NCI-H146 (cell line): ENCODE measurements around the gene GAK.

Experiments used
- DNase-seq: peaks from one replicate; lab custom pipeline; 2025; lab: John Stamatoyannopoulos, UW

The GAK gene

DNA sequence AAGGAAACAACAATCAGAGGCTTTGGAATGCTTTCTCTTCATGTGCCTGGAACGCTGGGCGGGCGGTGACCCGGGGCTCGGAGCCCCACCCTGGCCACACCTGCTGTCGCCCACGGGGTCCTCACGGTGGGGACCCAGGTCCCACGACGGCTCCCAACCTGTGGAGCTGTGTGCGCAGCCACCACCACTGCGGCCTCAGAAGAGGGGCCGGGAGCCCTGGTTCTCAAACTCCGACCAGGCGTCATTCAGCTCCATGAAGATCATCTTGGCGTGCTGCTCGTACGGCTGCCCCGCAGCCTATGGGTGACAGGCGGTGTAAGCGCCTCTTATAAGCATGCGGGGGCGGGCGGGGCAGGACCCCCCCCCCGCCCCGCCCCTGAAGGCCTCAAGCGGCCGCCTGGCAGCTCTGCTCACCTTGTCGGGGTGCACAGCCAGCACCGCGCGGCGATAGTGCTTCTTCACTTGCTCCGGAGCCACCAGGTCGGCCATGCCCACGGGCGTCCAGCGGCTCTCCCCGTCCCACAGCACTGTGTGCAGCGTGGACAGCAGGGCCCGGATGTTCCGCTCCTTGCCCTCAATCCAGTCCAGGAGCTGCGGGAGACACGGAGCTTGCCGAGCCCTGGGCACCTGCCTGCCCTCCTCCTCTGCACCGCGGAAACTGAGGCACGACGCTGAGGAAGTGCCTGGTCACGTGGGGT lies 82.5 kb downstream of the GAK start:
- DNase-seq = no peak

DNA sequence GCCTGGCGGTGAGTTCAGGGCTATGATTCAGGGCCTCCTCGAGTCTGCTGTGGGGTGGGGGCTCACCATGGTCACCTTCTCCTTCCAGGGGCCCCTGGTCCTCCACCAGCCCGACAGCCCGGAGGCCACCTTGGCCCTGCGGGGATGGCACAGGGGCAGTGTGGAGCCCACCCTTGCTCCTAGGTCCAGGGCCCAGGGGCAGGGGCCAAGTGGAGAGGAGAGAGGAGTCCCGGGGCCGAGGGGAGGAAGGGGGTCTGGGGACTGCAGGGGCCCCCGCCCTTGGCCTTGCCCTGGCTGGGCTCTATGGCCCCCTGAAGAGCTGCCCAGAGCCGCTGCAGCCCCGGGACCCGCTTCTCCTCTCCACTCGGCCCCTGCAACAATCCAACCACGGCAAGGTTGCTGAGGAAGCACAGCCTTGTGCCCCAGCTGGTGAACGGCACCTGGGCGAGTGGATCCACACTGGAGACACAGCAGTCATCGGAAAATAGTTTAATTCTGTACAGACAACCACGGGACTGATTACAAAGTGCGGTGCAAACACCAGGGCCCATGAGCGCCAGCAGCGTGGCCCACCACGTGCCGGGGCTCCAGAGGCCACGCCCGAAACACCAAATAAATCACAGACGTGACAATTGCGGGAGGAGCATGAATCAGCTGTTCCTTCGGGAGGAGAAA lies 83.2 kb downstream of the GAK start:
- DNase-seq = no peak

DNA sequence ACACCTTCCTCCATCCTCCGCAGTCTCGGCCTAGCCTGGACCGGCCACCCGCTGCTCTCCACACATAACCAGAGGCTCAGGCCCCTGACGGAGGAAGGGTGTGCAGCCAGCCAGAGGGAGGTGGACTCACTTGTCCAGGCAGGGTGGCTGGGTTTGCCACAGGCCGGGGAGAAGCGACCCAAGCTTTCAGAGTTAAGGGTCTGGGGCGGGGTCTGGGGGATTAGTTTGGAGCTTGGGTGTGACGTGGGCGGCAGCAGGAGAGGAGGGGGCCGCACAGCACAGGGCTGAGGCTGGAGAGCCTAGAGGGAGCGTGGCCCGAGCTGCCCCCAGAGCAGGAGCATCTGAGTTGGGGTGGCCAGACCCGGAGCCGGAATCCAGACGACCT lies 83.8 kb downstream of the GAK start:
- DNase-seq = no peak

DNA sequence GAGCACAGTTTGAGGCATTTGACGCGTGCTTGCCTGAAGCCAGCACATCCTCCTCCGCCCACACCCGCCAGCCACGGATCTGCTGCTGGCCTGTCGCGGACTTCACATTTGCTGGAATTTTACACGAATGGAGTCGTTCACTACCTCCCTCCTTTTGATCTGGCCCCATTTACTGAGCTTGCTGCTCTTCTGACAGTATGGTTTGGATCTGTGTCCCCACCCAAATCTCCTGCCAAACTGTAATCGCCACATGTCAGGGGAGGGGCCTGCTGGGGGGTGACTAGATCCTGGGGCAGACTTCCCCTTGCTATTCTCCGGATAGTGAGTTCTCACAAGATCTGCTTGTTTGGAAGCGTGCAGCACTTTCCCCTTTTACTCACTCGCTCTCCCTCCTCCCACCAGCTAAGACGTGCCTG lies 86.3 kb downstream of the GAK start:
- DNase-seq = no peak

DNA sequence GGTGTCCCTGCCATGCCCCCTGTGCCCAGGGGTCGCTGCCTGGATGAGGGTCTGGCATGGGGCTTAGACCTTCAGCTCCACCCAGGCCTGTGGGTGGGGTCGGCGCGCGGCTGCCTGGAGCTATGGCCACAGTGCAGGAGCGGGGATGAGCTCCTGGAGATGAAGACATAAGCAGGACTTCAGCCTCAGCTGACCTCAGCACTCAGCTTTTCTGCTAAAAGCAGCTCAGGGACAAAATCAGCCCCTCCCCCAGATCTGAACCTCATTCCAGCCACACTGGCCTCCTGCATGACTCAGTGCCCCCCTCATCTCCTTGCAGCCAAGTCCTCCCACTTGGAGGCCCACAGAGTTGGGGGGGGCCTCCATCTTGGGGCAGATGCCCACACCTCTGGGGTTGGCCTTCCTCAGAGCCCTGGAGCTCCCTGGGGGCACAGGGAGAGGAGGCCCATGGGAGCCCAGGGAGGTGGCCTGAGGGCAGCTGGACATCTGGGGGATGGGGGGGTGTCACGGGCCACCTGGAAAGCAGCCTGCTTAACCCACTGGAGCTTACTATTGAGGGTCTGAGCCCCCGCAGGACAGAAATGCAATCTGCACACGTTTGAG lies 86.8 kb downstream of the GAK start:
- DNase-seq = no peak

DNA sequence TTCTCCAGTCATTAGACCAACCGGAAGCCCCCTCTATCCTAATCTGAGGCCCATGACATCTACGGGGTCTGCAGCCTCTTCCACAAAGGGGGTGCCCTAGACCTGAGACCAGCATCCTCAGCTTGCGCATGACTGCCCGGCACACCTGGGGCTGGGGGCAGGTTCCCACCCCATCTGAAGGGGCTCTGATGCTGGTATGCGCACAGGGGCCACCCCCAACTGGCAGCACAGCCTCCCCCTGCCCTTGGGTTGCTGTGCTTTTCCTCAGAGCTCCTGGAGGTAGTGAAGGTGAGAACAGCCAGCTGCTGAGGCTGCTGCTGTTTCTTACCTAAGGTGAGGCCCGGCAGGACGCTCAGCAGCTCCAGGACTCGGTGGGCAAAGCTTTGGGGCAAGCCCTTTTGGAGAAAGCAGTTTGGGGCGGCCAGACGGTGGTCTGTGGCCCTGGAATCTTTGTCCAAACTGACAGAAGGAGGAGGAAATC lies 87.3 kb downstream of the GAK start:
- no peak for DNase-seq

DNA sequence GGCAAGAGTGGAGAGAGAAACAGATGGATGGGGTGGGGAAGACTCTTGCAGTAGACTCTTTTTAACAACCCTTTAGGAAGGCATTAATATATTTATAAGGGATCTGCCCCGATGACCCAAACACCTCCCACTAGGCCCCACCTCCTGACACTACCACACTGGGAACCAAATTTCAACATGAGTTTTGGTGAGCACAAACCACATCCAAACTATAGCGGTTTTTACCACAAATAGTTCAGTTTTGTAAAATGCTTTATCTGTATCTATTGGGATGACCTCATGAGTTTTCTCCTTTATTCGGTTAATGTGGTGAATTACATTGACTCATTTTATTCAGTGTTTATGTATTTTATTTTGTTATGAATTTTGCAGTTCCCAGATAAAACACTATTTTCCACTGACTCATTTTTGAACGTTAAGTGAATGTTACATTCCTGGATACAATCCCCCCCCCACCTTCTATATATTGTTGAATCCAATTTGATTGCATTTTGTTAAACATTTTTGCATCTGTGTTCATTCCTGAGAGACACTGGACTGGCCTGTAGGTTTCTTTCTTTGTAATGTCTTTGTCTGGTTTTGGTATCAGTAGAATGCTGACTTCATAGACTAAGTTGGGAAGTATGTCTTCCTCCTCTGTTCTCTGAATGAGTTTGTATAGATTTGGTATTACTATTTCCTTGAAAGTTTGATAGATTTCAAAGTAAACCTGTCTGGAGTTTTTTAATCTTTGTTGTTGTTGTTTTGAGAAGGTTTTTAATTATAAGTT lies 92.3 kb downstream of the GAK start:
- no peak for DNase-seq

DNA sequence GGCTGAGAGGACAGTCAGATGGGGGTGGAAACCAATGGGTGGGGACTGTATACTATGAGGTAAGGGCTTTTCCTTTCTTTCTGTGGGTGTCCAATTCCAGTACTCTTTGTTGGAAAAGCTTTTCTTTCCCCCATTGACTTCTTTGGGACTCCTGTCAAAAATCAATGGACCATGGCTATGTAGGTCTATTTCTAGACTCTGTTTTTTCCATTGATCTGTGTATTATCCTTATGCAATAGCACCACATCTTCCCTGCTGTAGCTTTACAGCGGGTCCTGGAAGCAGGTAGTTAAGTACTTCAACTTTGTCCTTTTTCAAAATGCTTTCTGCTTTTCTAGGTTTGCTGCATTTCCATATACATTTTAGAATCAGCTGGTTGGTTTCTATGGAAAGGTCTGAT lies 94.3 kb downstream of the GAK start:
- no peak for DNase-seq

DNA sequence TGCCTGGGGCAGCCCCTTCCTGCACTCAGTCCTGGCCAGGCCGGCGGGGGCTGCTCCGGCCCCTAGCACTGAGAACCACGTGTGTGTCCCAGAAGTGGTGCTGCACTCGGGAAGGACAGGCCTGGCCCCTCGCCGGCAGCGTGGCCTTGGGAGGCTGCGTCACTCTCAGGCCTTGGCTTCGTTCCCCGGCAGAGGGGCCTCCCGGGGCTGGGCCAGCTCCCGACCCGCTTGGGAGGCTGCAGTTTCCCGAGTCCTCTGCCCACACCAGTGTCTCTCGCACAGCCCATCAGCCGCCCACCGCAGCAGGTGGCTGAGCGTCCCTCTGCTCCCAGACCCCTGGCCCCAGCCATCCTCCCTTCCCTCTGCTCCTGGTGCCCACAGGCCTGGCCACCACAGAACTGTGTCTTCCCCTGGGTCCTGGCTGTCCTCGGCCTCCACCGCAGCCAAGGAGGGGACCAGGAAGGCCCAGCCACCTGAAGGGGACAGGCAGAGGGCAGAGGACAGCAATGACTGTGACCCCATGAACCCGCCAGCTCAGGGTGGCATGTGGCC lies 95.3 kb downstream of the GAK start:
- no peak for DNase-seq

DNA sequence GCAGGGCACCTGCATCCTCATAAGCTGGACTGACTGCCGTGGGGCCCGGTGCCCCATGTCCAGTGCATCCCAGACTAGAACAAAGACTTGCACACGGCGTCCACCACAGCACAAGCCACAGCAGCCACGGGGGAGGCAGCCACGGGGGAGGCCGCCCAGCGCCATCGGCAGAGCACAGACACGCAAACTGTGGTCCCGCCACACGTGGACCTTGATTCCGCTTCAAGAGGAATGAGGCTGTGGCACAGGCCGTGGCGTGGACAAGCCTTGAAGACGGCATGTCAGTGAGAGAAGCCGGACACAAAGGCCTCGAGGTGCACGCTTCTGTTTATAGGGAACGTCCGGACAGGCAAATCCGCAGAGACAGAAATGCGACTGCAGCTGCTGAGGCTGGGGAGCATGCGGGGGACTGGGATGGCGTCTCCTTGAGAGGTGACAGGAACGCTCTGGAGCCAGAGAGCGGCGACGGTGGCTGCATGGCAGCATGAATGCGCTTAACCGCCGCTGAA lies 96.1 kb downstream of the GAK start:
- no peak for DNase-seq

DNA sequence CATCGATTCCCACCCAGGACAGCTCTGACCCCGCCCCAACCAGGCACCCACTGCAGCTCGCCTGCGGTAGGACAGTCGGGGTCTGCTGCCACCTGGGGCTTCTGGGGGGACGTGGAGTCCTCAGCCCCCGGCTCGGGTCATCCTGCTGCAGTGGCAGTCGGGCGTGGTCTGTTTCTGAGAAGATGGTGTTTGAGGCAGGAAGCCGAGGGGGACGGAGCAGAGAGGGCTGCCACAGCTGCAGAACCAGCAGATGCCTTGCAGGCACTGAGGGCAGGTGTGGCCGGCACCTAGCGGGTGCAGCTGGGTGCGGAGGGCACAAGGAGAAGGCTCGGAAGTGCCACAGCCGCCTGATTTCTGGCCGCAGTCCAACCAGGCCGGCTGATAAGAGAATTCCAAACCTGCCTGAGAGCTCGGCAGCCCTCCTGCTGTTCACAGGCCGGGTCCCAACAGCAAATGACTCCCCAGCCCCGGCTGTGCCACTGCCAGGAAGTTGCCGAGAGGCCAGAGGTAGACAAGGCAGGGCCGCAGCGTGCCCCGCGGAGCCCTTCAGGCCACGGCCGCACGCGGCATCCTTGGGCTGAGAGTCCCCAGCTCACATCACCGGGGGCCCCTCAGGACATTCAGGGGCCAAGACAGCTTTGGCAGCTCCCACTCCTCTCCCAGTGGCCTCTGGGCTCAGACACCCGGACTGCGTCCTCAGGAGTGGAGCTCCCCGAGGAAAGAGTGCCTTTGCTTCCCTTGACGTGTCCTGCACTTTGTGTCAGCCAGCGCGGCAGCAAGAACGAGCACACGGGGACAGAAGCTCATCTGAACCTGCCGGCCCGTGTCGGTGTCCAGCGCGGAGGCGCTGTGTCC lies 96.7 kb downstream of the GAK start:
- peak; percentile 87 for DNase-seq

DNA sequence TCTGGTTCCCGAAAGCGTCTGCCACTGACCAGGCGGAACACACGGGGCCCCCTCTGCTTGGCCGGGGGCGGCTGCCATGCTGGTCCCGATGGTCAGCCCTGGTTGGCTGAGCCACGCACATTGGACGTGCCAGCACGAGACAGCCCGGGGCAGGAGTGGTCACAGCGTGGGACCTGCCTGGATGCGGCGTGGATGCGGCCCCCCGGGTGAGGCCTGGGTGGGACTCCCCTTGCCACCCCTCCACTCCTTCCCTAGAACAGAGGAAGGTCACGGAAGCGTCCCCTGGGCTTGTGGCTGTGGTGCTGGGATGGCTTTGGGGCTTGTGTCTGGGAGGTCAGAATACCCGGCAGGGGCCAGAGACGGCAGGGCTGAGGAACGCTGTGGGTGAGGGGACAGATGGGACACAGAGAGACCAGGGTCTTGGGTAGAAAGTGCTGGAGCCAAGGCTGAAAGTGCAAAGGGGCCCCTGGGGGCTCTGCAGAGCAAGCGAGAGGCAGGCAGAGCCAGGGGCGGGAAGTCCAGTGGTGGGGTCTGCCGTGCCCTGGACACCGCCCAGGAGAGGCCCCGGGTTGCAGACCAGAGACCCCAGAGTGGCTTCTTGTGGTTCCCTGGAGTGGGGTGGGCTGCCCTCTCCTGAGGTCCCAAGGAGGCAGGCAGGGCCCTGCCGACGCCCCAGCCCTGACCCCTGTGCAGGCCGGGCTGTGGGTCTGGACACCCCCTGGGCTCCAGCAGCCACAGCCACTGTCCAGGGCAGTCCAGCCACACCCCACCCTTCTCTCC lies 97.6 kb downstream of the GAK start:
- no peak for DNase-seq

DNA sequence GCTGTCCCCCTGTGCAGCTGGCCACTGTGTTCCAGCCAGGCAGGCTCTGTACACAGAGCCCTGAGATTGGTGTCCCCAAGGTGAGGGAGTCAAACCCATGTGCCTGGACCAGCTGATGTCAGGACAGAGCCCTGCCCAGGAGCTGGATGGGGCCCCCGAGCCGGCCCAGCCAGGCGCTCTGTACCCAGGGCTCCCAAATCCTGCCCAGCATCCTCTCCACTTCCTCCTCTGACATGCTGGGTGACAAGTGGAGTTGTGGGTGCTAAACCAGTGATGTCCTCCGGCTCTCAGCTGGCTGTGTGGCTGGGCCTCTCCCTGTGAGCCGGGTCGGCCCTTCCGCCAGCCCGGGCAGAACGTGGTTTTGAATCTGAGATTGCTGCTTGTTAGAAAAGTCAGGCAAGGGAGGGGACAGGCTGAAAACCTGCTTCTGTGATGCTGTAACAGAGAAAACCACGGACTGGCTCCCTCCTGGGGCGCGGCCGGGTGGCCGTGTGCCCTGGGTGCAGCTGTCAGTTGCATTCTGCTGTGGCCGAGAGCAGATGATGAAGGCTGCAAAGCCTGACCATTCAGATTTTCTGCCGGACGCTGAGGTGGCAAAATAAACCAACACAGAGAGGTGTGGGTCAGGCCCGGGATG lies 98.3 kb downstream of the GAK start:
- no peak for DNase-seq

DNA sequence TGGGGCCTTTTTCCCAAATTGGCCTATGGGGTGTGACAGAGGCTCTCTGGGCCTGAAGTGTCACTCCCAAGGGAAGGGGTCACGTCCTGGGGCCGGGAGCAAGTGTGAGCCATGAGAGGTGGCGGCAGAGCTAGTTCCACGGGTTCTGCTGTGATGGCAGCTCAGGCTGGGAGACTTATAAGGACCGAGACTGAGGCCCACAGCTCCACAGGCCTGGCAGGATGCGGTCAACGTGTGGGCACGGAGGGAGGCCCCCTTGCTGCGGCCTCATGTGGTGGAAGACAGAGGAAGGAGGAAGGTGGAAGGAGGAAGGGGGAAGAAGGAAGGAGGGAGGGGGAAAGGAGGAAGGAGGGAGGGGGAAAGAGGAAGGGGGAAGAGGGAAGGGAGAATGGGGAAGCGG lies 99.0 kb downstream of the GAK start:
- no peak for DNase-seq

DNA sequence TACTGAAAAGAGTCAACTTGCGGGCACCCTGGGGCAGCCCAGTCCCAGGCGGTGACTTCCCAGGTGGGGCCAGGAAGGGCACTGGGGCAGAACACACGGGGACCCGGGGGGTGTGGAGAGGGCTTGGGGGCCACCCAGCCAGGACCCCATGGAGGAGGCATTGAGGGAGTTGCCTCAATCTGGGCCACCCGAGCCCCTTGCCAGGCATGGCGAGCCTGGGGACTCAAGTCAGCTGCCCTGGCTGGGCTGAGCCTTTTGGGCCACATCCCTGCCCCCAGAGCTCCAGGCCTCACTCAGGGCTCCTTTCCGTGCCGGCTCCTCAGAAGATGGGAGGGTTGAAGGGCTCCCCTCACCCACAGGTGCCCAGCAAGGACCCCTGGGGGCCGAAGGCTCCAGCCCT lies 99.6 kb downstream of the GAK start:
- DNase-seq = no peak

DNA sequence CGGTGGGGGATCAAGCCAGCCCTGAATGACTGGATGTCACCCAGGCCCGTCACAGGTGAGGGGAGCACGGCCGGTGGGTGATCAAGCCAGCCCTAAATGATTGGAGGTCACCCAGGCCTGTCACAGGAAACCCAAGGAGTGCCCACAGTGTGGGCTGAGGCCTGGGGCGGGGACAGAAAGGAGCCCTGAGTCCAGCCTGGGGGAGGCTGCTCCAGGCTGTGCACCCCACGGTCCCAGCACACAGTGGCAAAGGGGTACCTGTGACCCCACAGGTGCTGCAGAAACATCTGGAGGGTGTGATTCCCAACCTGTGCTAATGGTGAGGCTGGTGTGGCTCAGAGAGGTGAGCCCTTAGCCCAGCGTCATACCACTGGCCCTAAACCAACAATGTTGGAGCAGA lies 100.0 kb downstream of the GAK start:
- no peak for DNase-seq

DNA sequence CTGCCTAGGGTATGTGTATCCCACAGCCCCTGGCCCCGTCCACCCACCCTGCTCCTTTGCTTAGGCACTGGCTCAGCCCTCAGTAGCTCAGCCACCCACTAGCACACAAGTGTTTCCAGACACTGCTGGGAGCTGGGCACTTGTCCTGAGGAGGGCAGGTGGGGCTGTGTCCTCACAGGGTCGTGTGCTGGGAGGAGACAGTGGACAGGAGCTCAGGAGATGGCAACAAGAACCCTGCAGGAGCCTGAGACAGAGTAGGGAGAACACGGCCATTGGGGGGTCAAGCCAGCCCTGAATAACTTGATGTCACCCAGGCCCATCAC lies 100.7 kb downstream of the GAK start:
- no peak for DNase-seq

DNA sequence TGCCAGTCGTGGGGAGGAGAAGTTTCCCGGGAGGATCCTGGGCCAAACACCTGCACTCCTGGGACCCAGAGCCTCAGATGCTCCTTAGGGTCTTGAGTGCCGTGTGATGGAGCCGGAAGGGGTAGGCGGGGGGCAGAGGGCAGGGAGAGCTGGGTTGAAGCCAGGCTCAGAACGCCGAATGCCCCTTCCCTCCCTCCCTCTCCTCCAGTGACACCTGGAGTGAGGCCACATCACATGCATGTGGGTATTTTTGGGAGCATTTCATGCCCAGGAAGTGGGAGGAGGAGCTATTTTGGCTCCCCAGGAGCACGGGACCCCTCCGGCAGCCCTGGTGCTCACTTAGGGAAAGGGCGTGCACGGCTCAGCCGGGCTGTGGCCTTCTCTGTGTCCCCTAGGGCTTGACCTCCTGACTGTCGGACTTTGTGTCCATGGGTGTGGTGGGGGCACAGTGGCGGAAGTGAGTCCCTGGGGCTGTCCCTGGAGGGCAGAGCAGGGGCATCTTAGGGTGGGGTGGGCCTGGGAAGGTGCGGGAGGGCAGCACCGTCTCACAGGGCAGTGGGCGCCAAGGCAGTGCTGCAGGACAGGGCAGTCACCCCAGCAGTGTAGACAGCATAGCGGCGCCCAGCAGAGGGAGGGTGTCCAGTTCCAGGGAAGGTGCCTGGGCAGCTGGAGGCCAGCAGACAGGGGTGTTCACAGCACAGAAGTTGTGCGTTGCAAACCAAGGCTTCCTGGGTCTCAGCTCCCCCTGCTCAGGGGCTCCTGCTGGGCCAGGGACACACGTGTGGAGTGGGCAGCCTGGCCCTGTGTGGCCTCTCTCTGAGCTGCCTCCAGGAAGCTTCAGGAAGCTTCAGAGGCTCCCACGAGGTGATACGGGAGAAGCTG lies 101.3 kb downstream of the GAK start:
- DNase-seq = no peak
